ENCODE measurements around the gene GJC2. TPM values are rescaled to one million over a fixed set of nuclear protein-coding genes. Genes with fewer than 3 reads are reported as not detected.

The GJC2 gene
- polyA plus RNA-seq, 4 donors: 0.57 to 2.2 (median 0.97) TPM

- no peak for DNase-seq (ENCODE audit: low read depth in 4 of 4, low spot score in 3 of 4)
Measured at GRCh38 chr1:228156515-228156881, 6.8 kb downstream of the GJC2 start.

GRCh38 chr1:228156941-228157728 lies 7.4 kb downstream of the GJC2 start:
- no peak for DNase-seq (ENCODE audit: low read depth in 4 of 4, low spot score in 3 of 4)

- DNase-seq (ENCODE audit: low read depth in 4 of 4, low spot score in 3 of 4): no peak
Measured at GRCh38 chr1:228157729-228158126, 8.0 kb downstream of the GJC2 start.

- no peak for DNase-seq (ENCODE audit: low read depth in 4 of 4, low spot score in 3 of 4)
Measured at GRCh38 chr1:228158151-228159007, 8.6 kb downstream of the GJC2 start.

- no peak for DNase-seq (ENCODE audit: low read depth in 4 of 4, low spot score in 3 of 4)
Measured at GRCh38 chr1:228159008-228159665, 9.4 kb downstream of the GJC2 start.

- DNase-seq (ENCODE audit: low read depth in 4 of 4, low spot score in 3 of 4): no peak
Measured at GRCh38 chr1:228160201-228160761, 10.6 kb downstream of the GJC2 start.

GRCh38 chr1:228161362-228161761 lies 11.6 kb downstream of the GJC2 start:
- DNase-seq (ENCODE audit: low read depth in 4 of 4, low spot score in 3 of 4): no peak

- DNase-seq (ENCODE audit: low read depth in 4 of 4, low spot score in 3 of 4): no peak
Measured at GRCh38 chr1:228161866-228162265, 12.1 kb downstream of the GJC2 start.

- no peak for DNase-seq (ENCODE audit: low read depth in 4 of 4, low spot score in 3 of 4)
Measured at GRCh38 chr1:228162286-228163006, 12.7 kb downstream of the GJC2 start.

- DNase-seq (ENCODE audit: low read depth in 4 of 4, low spot score in 3 of 4): no peak
Measured at GRCh38 chr1:228163007-228163753, 13.4 kb downstream of the GJC2 start.

GRCh38 chr1:228163776-228164519 lies 14.2 kb downstream of the GJC2 start:
- DNase-seq (ENCODE audit: low read depth in 4 of 4, low spot score in 3 of 4): no peak

GRCh38 chr1:228164561-228165371 lies 15.0 kb downstream of the GJC2 start:
- DNase-seq (ENCODE audit: low read depth in 4 of 4, low spot score in 3 of 4): no peak

GRCh38 chr1:228165372-228166169 lies 15.8 kb downstream of the GJC2 start, which contains the start of gene IBA57:
Gene IBA57, plus strand, starts transcription at chr1:228165804. Its CDS starts 13 bp downstream, at chr1:228165817.
- peak; percentile 93 to 96 (median 95) for DNase-seq (ENCODE audit: low read depth in 4 of 4, low spot score in 3 of 4)

- DNase-seq (ENCODE audit: low read depth in 4 of 4, low spot score in 3 of 4): no peak
Measured at GRCh38 chr1:228166170-228166936, 16.6 kb downstream of the GJC2 start.

GRCh38 chr1:228168563-228169270 lies 19.0 kb downstream of the GJC2 start:
- no peak for DNase-seq (ENCODE audit: low read depth in 4 of 4, low spot score in 3 of 4)

GRCh38 chr1:228169345-228169744 lies 19.6 kb downstream of the GJC2 start:
- no peak for DNase-seq (ENCODE audit: low read depth in 4 of 4, low spot score in 3 of 4)
